Measurements from ENCODE around the gene LUZP1. TPM values are rescaled to one million over a fixed set of nuclear protein-coding genes. Genes with fewer than 3 reads are reported as not detected.
A peak's percentile ranks its signal among the peaks of the same experiment; 100 is the strongest.

LUZP1 gene
- total RNA-seq, 1 donor from 2014 or later: 27.1 TPM

GRCh38 chr1:23099171-23099536, 69.5 kb downstream of the LUZP1 start:
- no peaks in the 10 kb centered on the region for H3K36me3 ChIP-seq (ENCODE audit: control insufficient read depth, insufficient read depth, low read length)
- H3K4me3 ChIP-seq (ENCODE audit: low read depth, low read length): no peak overlapping the region
- TF ChIP-seq CTCF (IDR thresholded peaks at IDR 0.05; ENCODE audit: insufficient read depth, low read length, poor library complexity, severe bottlenecking): no peak
- DNase-seq (ENCODE audit: low read depth): no peak
- H3K27me3 ChIP-seq (ENCODE audit: control insufficient read depth, insufficient read depth, low read length): no peaks in the 10 kb centered on the region

- peak; percentile 94 for TF ChIP-seq CTCF (IDR thresholded peaks at IDR 0.05; ENCODE audit: insufficient read depth, low read length, poor library complexity, severe bottlenecking)
- H3K36me3 ChIP-seq (ENCODE audit: control insufficient read depth, insufficient read depth, low read length): peaks cover 2% of the 10 kb centered on the region
- H3K4me3 ChIP-seq (ENCODE audit: low read depth, low read length): no peak overlapping the region
- no peaks in the 10 kb centered on the region for H3K27me3 ChIP-seq (ENCODE audit: control insufficient read depth, insufficient read depth, low read length)
- no peak for DNase-seq (ENCODE audit: low read depth)
These were observed 70.0 kb downstream of the LUZP1 start for GRCh38 chr1:23098463-23099170.

DNA sequence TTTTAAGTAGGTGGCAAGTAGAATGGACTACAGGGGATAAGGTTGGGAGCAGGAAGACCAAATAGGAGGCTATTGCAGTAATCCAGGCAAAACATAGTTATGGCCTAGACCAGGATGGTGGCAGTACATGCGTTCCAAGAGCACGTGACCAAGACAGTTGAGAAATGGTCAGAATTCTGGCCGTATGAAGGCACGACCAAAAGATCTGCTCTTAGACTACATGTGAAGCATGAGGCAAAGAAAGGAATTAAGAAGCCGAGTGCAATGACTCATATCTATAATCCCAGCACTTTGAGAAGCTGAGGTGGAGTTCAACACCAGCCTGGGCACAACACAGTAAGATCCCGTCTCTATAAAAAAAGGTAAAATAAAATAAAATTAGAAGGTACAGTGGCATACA, 71.3 kb downstream of the LUZP1 start:
- Histone ChIP-seq H3K27me3 (ENCODE audit: control insufficient read depth, insufficient read depth, low read length) (no peaks in the 10 kb centered on the region), H3K36me3 (ENCODE audit: control insufficient read depth, insufficient read depth, low read length) (peaks cover 2% of the 10 kb centered on the region)
- TF ChIP-seq CTCF (IDR thresholded peaks at IDR 0.05; ENCODE audit: insufficient read depth, low read length, poor library complexity, severe bottlenecking): no peak

GRCh38 chr1:23092447-23092846, 76.2 kb downstream of the LUZP1 start:
- no peak for DNase-seq (ENCODE audit: low read depth)
- no peak for TF ChIP-seq CTCF (IDR thresholded peaks at IDR 0.05; ENCODE audit: insufficient read depth, low read length, poor library complexity, severe bottlenecking)
- Histone ChIP-seq H3K36me3 (ENCODE audit: control insufficient read depth, insufficient read depth, low read length) (peaks cover 3% of the 10 kb centered on the region), H3K27me3 (ENCODE audit: control insufficient read depth, insufficient read depth, low read length) (no peaks in the 10 kb centered on the region), H3K4me3 (ENCODE audit: low read depth, low read length) (no peak overlapping the region)

More for the DNA sequence above, 71.3 kb downstream of the LUZP1 start:
- no peak for DNase-seq (ENCODE audit: low read depth)
- H3K4me3 ChIP-seq (ENCODE audit: low read depth, low read length): no peak overlapping the region

DNA sequence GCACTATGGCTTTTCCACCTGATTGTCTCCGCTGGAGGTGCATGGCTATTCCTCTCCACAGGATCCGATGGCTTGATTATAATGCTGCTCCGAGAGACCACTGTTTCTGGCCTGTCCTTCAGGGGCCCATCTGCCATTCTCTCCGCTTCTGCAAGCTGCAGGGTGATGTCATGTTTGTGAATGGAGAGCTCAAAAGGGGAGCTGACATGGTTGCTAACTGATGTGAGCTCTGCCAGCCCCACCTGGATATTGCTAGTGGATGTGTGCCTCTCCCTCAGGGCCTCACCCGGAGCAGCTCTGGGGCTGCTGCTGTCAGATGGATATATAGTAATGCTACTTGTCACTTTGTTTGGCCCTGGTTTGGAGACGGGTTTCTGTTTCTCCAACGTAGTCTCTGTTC, 77.1 kb downstream of the LUZP1 start:
- no peak for DNase-seq (ENCODE audit: low read depth)
- no peak for TF ChIP-seq CTCF (IDR thresholded peaks at IDR 0.05; ENCODE audit: insufficient read depth, low read length, poor library complexity, severe bottlenecking)
- Histone ChIP-seq H3K36me3 (ENCODE audit: control insufficient read depth, insufficient read depth, low read length) (peaks cover 3% of the 10 kb centered on the region), H3K4me3 (ENCODE audit: low read depth, low read length) (no peak overlapping the region), H3K27me3 (ENCODE audit: control insufficient read depth, insufficient read depth, low read length) (no peaks in the 10 kb centered on the region)

DNA sequence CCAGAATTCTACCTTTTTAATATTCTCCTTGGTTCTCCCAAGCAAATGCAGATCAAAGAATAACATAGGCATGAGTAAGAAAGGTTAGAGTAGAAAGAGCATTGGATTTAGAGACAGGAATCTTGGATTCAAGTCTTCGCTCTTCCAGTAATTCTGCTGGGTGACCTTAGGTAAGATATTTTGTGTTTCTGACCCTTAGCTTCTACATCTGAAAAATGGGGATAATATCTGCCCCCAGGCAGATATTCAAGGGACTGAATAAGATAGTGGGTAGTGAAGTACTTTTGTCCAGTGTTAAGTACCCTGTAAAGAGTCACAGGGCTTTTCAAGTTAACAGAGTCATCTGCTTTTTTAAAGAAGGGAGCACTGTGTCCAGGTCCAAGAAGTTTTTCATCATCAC, 78.6 kb downstream of the LUZP1 start:
- no peak for DNase-seq (ENCODE audit: low read depth)
- Histone ChIP-seq H3K4me3 (ENCODE audit: low read depth, low read length) (no peak overlapping the region), H3K36me3 (ENCODE audit: control insufficient read depth, insufficient read depth, low read length) (peaks cover 3% of the 10 kb centered on the region), H3K27me3 (ENCODE audit: control insufficient read depth, insufficient read depth, low read length) (no peaks in the 10 kb centered on the region)
- TF ChIP-seq CTCF (IDR thresholded peaks at IDR 0.05; ENCODE audit: insufficient read depth, low read length, poor library complexity, severe bottlenecking): no peak

Data from kidney epithelial cell (primary cell).